GM21515 (cell line): Measurements from ENCODE around the gene PLEKHA5.

Experiments
- ATAC-seq: cut with Tn5 transposase; IDR thresholded peaks from one replicate; pipeline ENCODE4 v1.9.1; 2021; ENCODE audit not compliant: unreplicated experiment

PLEKHA5 gene

DNA sequence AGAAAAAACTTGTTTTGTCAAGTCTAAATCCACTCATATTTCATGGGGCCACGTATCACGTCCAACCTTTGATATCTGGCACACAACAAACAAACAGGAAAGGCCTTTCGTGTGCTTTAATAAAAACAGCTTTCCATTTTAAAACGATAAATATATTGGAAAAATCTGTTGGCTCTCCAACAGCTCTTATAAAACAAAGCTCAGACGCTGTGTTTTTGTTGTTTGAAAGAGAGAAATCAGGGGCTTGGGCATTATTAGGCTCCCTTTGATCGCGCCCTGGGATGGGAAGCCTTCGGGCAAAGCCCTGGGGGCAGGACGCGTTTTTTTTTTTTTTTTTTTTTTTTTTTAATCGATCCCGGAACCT lies 429 bp upstream of the PLEKHA5 start:
- ATAC-seq, result no peak

DNA sequence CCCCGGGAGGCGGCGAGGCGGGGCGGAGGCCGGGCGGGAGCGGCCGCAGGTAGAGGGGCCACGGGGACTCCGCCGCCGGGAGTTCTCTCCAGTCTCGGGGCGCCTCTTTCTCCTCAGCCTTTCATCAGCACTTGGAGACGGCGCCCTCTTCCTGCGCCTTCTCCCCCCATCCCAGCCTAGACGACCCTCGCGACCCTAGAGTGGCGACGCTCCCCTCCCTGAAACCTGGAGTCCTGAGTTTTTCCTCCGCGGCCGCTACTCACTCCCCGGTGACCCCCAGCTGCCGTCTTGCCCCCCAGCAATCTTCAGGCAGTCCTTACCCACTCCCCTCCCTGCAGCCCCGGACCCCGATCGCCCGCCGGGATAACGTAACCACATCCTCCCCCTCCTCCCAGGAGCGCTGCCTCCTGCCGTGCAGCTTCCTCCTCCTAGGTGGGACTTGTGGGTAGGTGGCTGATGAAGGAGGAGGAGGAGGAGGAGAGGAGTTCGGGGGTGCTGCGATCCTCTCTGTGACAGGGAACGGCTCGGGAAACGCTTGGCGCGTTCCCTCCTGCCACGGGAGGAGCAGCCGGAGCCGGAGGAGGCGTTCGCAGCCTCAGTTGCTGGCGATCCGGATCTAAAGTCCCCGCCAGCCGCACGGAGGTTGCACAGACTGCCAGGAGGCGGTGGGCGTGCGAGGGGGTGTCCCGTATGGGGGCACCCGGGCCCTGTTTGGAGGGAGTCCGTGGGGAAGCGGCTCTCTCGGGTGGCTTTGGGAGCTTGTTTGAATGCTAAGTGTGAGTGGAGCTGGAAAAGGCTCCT lies 891 bp downstream of the PLEKHA5 start:
- no peak for ATAC-seq

DNA sequence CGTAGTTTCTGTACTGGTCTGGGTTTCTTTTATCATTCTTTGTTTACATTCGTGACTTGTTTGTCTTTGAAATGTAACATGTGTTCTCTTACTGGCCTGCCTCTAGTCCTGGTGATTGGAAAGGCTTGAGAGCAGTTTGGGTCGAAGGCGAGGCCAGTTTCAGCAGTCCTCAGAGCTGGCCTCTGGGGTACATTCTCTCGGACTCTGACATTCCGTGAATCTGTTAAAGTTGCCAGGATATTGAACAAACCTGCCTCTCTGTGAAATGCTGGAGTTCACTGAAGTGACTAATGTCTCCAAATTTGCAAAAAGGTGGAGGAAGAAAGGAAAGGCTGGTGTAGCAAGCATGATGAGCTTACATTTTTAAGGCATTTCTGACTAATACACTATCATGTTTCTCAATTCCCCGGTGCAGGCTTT lies 1.5 kb downstream of the PLEKHA5 start:
- no peak for ATAC-seq

DNA sequence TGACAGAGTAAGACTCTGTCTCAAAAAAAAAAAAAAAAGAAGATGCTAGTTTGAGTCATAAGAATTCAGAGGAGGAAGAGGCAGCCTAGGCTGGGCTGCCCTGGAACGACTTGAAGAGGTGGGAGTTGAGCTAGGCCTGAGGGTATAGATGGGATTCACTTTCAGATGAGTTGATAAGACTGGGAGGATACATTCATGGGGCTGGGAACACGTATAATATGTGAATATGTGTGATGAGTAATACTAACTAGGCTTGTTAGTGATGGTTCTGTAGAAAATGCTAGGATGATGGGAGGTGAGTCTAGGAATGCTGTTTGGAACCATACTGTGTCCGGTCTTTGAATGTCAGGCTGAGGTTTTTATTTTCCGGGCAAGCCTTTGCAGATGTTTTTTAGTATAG lies 9.0 kb downstream of the PLEKHA5 start:
- ATAC-seq, result no peak

DNA sequence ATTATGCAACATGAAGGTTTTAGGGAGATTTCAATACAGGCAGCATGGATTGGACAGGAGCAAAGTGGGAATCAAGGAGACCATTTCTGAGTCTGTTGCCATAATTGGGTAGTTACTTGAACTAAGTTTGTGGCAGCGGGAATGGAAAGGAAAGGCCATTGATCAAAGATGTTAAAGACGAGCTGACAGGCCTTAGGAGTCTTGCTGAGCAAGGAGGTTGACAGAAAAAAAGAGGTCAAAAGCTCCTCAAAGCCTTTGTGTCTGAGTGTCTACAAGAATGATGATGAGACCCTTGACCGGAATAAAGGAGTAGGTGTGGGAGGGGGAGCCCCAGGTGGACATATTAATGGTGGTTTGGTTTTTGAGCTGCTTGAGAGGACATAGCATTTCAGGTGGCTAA lies 9.4 kb downstream of the PLEKHA5 start:
- ATAC-seq, result no peak

DNA sequence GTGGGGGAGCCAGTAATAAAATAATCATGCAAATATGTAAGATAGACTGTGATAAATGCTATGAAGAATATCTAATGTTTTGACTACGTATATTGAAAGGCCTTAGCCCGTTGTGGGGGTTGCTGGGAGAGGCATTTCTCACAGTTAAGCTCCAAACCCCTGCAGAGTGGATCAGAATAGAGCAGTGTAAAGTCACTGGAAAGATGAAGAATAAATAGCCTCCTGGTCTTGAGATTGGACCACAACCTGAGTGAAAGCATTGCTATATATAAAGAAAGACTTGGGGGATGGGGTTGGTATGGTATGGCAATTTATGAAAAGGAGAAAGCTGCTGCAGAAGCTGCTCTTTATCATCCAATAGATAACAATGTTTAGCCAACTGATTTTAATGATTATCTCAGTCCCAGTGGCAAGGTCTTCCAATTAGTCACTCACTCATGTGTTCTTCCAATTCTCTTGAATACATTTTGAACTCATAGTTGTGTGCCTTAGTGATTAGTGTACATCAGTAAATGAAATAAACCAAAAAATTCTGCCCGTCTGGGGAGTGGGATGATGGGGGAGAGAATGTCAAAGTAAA lies 10.2 kb downstream of the PLEKHA5 start:
- ATAC-seq, result no peak

DNA sequence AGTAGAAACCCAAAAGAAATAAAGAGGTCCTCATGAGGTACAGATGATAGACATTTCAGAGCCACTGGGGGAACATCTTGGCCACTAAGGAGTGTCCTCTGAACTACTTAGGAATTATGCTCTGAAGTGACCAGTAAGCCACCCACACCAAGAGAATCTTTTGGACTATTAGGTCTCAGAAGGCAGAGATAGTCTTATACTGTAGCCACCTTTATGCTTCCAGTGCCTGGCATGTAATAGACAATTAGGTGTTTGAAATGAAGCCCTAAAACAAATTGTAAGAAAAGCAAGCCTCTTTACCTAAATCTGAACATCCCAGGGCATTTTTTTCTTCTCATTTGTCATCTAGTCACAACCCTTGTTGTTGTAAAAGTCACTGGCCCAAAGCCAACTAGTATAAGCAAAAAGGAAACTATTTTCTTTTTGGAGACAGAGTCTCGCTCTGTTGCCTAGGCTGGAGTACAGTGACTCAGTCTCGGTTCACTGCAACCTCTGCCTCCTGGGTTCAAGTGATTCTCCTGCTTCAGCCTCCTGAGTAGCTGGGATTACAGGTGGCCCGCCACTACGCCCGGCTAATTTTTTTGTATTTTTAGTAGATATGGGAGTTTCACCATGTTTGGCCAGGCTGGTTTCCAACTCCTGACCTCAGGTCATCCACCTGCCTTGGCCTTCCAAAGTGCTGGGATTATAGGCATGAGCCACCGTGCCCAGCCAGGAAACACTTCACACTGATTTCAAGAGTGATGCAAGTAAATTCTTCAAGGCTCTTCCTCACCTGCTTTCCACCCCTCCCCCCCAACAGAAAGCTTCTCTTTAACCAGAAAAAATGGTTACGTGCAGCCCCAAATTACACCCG lies 11.1 kb downstream of the PLEKHA5 start:
- no peak for ATAC-seq

DNA sequence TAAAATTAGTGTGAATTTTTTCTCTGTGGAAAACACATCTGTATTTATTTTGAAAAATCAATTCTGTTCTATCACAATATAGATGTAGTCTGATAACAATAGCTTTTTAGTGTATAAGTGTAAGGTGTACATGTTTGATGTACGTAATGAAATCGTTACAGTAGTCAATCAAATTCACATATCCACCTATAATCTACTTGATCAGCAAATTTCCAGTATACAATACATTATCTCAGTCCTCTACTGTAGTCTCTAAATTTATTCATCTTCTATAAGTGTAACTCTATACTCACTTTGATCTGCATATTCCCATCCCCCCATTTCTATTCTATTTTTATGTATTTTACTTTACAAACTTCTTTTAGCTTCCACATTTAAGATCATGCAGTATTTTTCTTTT lies 13.0 kb downstream of the PLEKHA5 start:
- no peak for ATAC-seq

DNA sequence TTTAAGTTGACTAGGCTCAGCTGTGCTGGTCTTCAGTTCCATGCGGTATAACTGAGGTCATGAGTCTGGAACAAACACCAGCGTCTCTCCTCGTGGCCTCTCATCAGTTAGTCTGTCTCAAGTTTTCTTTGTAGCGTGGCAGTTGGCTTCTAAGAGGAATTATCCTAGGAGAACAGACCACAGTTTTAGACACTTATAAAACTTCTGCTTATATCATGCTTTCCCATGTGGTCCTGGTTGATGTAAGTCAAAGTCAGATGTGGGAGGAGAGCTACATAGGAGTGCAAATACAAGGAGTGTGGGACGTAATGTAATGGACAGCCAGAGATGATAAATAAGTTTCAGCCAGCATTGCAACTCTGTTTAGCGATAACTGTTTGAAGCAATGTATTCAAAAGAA lies 14.8 kb downstream of the PLEKHA5 start:
- no peak for ATAC-seq

DNA sequence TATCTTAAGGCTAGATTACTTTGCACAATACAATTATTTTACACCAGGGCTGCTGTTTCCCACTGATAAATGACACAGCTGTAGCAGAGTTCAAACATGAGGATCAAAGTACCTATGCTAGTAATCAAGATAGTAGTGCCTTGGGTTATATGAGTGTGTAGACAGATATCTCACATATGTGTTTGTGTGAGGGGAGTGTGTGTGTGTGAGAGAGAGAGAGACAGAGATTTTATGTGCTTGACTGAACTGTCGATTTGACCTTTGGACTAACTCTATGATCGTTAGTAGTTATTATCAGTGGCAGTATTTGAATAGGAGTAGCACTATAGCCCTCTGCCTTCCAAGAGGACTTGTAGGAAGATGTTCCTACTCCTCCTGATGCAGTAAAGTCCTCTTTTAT lies 15.5 kb downstream of the PLEKHA5 start:
- no peak for ATAC-seq

DNA sequence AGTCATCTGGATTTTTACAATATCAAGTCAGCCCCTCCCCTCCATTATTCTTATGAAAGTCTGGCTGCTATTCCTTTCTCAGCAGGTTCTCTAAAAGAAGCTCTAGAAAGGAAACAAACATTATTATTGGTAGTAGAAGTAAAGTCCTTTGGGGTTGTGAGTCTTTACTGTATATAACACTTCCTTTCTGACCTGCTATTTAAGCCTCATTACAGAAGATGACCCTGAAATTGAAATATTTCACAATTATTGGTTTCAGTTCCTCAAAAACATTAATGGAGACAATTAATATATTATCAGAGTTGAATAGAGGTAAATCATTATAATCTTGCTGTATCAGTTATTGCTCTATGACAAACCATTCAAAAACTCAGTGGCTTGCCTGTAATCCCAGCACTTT lies 19.3 kb downstream of the PLEKHA5 start:
- ATAC-seq, result no peak

DNA sequence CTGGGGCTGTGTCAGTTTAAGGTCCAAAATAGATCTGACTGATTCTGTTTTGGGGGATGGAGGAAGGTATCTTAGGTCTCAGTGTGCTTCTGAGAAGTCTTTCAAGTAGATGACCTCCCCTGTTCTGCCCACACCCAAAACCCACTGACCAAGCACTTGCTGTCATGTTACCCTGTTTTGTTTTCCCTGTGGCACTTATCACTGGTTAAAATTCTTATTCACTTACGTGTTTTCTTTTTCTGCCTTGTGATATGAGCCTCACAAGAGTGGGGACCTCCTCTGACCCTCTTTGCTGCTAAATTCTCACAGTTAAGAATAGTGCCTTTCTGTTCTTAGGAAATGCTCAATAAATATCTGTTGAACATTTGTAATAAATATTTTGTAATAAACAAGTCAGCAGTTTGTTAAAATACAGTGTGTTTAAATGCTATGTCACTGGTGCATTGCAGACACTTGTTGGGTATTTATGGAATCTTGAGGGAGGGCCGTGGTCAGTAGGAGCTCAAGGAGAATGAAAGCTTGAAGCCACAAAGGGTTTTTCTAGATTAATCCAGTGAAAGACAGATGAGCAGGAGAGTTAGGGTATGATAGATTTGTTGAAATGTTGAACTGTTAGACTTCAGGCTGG lies 20.9 kb downstream of the PLEKHA5 start:
- ATAC-seq, result no peak

DNA sequence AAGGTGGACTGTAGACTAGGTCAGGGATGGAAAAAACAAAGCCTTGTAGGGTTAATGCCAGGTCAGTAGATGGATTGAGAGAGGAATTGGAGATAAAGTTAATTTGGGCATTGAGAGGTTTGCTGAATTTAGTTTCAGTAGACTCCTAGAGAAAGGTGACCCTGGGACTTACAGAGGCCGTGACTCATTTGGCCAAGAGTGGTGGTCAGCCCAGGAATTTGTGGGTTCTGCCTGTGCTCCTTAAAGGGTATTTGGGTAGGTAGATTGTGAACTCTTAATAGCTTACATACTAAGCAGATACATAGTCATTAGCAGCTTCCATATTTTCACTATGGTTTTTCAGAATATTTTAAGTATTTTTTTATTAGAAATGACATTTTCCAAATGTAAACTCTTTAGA lies 21.8 kb downstream of the PLEKHA5 start:
- ATAC-seq, result no peak

DNA sequence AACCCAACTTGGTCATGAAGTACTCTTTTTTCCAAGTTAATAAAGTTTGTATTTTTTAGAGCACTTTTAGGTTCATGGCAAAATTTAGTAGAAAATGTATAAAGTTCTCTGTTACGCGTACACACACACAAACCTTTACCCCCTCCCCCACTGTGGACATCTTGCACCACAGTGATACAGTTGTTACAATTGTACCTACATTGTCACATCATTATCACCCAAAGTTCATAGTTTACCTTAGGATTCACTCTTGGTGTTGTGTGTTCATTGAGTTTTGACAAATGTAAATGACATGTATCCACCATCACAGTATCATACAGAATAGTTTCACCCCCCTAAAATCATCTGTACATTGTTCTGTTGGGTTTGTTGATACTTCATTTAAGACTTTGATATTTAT lies 23.9 kb downstream of the PLEKHA5 start:
- ATAC-seq, result no peak

DNA sequence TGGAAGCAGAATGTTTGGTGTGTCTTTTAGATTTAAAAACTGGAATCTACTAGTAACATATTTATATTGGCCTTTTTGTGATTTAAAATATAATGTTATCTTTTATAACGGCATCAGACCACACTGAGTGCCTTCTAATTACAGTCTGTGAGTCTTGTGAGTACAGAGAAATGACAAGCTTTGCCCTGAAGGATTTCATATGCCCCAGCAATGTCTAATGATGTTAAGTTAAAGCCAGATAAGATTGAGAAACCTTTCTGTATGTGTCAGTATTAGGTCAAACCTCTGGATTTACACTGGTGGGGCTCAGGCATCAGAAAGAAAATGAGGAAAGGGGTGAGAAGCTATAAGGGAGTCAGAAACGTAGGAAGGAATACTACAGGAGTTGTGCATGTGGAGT lies 25.2 kb downstream of the PLEKHA5 start:
- no peak for ATAC-seq

DNA sequence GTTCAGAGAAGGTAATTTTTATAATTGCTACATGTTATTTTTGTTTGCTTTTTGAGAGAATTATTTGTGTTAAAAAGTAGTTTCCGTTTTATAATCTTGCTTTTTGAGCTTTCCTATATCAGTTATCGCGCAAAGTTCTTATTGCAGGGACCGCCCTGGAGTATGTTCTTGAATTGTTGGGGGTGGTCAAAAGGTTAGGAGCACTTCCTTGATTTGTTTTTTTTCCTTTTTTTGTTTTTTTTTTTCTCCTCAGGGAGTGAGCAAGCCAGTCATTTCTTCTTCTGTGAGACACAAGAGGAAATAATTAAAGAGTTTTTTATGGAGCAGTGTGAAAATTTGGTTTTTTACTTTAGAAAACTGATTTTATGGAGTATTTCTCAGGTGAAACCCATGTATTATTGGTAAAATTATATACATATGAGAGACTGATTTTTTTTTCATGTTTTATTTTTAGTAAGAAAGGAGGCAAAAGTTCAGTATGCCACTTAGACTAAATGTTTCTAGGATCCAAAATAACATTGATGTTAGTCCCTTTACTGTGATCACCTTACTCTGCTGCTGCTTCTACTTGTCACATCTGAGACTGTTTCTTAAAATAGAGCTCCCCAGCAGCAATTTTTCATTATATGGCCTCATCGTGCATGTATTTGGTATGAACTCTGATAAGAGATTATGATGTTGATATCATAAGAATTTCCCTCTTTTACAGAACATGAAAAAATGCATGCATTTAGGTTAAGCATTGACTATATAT lies 26.6 kb downstream of the PLEKHA5 start:
- no peak for ATAC-seq

DNA sequence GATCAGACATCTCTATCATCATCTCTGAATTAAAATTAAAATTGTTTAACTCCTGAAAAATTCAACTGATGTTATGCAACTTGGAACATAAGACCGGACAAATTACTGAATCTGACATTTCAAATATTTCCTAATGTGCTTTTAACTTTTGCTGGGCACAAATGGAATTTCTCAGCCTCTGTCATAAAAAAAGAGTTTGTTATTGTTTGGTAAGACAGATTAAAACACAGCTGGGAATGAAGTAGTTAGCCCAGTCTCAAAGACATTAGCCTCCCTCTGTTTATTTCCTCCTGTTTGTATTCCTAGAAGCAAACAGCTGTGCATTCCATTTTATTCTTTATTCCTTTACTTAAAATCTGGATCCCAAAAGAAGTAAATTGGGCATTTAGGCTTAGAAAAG lies 29.4 kb downstream of the PLEKHA5 start:
- ATAC-seq, result no peak

DNA sequence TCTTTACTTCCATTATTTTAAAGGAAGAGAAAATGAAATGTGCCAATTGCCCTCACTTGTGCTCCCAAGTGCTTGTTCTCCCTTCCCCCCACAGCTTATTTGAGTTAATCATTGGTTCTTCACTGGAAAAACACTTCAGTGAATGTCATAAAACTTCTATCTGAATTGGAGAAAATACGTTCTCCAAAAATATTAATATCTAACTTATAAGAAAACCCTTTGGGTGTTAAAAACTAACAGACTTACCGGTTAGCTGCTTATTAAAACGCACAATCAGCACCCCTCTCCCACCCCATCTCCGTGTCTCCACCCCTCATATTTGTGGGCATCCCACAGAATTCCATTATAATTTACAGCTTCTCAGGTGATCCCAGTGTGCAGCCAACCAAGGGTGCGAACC lies 31.7 kb downstream of the PLEKHA5 start:
- no peak for ATAC-seq

DNA sequence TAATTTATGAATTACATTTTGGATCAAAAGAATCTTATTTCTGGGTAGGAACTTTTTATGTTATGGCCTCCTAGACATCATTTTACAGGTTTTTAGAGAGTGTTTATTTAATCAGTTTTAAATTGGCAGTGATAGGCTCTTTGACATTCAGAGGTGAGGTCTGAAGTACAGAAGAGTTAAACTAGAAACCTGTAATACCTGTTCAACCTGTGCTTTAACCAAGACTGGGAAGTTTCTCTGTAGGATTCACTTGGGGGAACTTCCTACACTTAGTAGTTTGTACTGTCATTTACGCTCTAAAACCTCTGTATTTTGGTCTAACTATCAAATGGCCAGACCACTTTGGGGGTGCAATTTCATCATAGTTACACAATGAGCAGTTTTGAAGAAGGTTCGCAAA lies 35.9 kb downstream of the PLEKHA5 start:
- no peak for ATAC-seq

DNA sequence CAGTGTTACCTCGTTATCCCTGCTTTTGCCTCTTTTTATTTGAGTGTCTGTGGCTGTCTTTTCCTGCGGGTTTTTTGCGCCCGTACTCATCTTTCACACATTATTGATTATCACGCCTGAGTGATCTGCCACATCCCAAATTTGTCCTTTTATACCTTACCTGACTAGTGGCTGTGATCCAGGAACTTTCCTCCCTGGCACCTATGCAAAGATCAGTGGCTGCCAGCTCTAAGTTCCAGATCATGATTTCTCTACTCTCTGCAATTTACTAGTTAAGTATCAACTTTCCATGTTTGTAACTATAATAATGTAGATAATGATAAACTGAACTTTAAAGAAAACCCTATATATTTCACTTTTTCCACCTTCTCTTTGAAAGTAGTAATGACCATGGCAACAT lies 36.9 kb downstream of the PLEKHA5 start:
- no peak for ATAC-seq

DNA sequence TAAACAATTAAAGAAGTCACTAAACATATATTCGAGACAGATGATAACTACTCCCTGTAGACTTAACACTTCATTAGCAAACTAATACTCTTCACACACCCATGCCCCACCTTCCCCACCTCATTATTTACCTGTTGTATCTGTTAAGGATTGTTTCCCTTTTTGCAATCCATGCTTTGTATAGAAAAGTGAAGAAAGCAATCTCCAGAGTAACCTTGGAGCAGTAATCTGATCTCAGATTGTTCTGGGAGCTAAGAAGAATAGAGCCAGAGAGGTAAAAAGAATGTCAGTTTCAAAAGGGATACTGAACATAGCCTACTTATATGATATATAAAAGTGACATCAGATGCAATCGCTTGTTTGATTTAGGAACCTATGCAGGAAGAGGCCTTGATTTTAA lies 37.4 kb downstream of the PLEKHA5 start:
- ATAC-seq, result no peak
